SHP77 treated with DMSO at 0.1 percent for 48 hours (cell line): Measurements from ENCODE around the gene TUBGCP3.

Experiments
- DNase-seq: peaks from one replicate; lab custom pipeline; 2025; lab: John Stamatoyannopoulos, UW

The TUBGCP3 gene

GRCh38 chr13:112452380-112453206 lies 135.4 kb downstream of the TUBGCP3 start:
- DNase-seq = no peak

GRCh38 chr13:112451512-112452379 lies 136.2 kb downstream of the TUBGCP3 start:
- no peak for DNase-seq

- peak; percentile 90 for DNase-seq
Observed at GRCh38 chr13:112450904-112451240, 137.1 kb downstream of the TUBGCP3 start.

- DNase-seq = no peak
Observed at GRCh38 chr13:112450118-112450903, 137.6 kb downstream of the TUBGCP3 start.

GRCh38 chr13:112449545-112449930 lies 138.4 kb downstream of the TUBGCP3 start:
- no peak for DNase-seq

GRCh38 chr13:112448621-112449544 lies 139.1 kb downstream of the TUBGCP3 start:
- no peak for DNase-seq

- DNase-seq = no peak
Observed at GRCh38 chr13:112447761-112448603, 140.0 kb downstream of the TUBGCP3 start.

- DNase-seq = no peak
Observed at GRCh38 chr13:112447306-112447705, 140.6 kb downstream of the TUBGCP3 start.

- no peak for DNase-seq
Observed at GRCh38 chr13:112446867-112447266, 141.1 kb downstream of the TUBGCP3 start.

GRCh38 chr13:112446347-112446861 lies 141.5 kb downstream of the TUBGCP3 start:
- DNase-seq = no peak

- DNase-seq = no peak
Observed at GRCh38 chr13:112445411-112446271, 142.3 kb downstream of the TUBGCP3 start.

GRCh38 chr13:112444416-112445399 lies 143.2 kb downstream of the TUBGCP3 start:
- DNase-seq = no peak

- DNase-seq = peak; percentile 56
Observed at GRCh38 chr13:112443995-112444311, 144.0 kb downstream of the TUBGCP3 start.

GRCh38 chr13:112443191-112443994 lies 144.6 kb downstream of the TUBGCP3 start:
- DNase-seq = no peak

- DNase-seq = no peak
Observed at GRCh38 chr13:112442483-112443090, 145.4 kb downstream of the TUBGCP3 start.

GRCh38 chr13:112441779-112442310 lies 146.1 kb downstream of the TUBGCP3 start:
- no peak for DNase-seq
